HL-60 (cell line): ENCODE measurements around the gene GPR34.

Source experiments
- POLR2AphosphoS5 ChIP-seq: IDR thresholded peaks from 2 replicates; pipeline ENCODE4 v1.6.1; 2012; ENCODE audit warnings: low read depth
- SPI1 ChIP-seq: IDR thresholded peaks from 2 replicates; pipeline ENCODE4 v1.6.1; 2012; ENCODE audit warnings: low read depth, mild to moderate bottlenecking, borderline replicate concordance
- TF ChIP-seq, protein P1 (sequence below): IDR thresholded peaks from 2 replicates; pipeline ENCODE4 v1.6.1; 2012; ENCODE audit warnings: low read depth; ENCODE audit not compliant: insufficient replicate concordance
- TF ChIP-seq, protein P2 (sequence below): IDR thresholded peaks from one replicate; pipeline ENCODE4 v1.5.1; 2011; ENCODE audit warnings: low read length, control low read depth, inconsistent platforms; ENCODE audit not compliant: insufficient read depth

DNA sequence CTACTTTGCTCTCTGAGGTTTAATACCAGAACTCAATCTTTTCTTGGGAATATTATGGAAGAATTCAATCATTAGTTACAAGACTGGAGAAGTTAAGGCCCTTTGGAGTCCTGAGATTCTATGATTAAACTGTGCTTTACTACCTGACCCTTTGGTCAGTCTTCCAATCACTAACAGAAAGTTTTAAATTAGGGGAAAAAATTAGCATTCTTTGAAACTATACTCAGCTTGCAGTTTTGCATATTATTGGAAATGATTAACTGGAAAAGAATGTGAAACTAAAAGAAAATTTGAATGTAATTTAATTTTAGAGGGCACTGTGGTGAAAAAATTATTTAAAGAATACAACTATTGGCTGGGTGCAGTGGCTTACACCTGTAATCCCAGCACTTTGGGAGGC is 18.7 kb upstream of the GPR34 start:
- TF ChIP-seq, protein P1, sequence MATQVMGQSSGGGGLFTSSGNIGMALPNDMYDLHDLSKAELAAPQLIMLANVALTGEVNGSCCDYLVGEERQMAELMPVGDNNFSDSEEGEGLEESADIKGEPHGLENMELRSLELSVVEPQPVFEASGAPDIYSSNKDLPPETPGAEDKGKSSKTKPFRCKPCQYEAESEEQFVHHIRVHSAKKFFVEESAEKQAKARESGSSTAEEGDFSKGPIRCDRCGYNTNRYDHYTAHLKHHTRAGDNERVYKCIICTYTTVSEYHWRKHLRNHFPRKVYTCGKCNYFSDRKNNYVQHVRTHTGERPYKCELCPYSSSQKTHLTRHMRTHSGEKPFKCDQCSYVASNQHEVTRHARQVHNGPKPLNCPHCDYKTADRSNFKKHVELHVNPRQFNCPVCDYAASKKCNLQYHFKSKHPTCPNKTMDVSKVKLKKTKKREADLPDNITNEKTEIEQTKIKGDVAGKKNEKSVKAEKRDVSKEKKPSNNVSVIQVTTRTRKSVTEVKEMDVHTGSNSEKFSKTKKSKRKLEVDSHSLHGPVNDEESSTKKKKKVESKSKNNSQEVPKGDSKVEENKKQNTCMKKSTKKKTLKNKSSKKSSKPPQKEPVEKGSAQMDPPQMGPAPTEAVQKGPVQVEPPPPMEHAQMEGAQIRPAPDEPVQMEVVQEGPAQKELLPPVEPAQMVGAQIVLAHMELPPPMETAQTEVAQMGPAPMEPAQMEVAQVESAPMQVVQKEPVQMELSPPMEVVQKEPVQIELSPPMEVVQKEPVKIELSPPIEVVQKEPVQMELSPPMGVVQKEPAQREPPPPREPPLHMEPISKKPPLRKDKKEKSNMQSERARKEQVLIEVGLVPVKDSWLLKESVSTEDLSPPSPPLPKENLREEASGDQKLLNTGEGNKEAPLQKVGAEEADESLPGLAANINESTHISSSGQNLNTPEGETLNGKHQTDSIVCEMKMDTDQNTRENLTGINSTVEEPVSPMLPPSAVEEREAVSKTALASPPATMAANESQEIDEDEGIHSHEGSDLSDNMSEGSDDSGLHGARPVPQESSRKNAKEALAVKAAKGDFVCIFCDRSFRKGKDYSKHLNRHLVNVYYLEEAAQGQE: no peak
- TF ChIP-seq, protein P2, sequence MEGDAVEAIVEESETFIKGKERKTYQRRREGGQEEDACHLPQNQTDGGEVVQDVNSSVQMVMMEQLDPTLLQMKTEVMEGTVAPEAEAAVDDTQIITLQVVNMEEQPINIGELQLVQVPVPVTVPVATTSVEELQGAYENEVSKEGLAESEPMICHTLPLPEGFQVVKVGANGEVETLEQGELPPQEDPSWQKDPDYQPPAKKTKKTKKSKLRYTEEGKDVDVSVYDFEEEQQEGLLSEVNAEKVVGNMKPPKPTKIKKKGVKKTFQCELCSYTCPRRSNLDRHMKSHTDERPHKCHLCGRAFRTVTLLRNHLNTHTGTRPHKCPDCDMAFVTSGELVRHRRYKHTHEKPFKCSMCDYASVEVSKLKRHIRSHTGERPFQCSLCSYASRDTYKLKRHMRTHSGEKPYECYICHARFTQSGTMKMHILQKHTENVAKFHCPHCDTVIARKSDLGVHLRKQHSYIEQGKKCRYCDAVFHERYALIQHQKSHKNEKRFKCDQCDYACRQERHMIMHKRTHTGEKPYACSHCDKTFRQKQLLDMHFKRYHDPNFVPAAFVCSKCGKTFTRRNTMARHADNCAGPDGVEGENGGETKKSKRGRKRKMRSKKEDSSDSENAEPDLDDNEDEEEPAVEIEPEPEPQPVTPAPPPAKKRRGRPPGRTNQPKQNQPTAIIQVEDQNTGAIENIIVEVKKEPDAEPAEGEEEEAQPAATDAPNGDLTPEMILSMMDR: no peak
- TF ChIP-seq POLR2AphosphoS5 (no peak), SPI1 (no peak)
